Measurements from ENCODE around the gene VEZF1. TPM values are rescaled to one million over a fixed set of nuclear protein-coding genes. Genes with fewer than 3 reads are reported as not detected.
"Not testable (repeated sequence)": the region's sequence is repeated elsewhere in the genome, so short reads cannot be mapped to it uniquely, and the experiment has no call there.

VEZF1 gene
- total and polyA plus RNA-seq, 4 donors = 56.1 to 96.1 (median 70.7) TPM

DNA sequence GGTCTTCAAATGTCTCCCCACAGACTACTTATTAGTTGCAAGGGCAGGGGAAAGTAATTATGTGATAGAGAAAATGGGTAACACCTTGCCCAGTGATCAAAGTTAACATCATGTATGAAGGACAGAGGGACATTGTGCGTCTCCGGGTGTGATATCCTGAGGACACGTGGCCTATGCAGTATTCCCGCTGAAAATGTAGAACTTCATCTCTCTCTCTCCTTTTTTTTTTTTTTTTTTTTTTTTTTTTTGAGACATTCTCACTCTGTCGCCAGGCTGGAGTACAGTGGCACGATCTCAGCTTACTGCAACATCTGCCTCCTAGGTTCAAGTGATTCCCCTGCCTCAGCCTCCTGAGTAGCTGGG is 24.9 kb downstream of the VEZF1 start:
- DNase-seq (ENCODE audit: low read depth in 4 of 6, low spot score in 6 of 6) = no peak
- Histone ChIP-seq H3K9me3 (ENCODE audit: control insufficient read depth, insufficient read depth, low read length) (no peaks in the 10 kb centered on the region), H3K27me3 (ENCODE audit: control insufficient read depth, insufficient read depth, low read length) (no peaks in the 10 kb centered on the region), H3K36me3 (ENCODE audit: control insufficient read depth, insufficient read depth, low read length) (no peaks in the 10 kb centered on the region), H3K27ac (ENCODE audit: low read depth, low read length) (no peak overlapping the region), H3K4me3 (ENCODE audit: low read depth, low read length) (no peak overlapping the region), H3K4me1 (ENCODE audit: control insufficient read depth, insufficient read depth, low read length) (no peaks in the 10 kb centered on the region)
- WGBS (ENCODE audit: insufficient coverage) = 100% methylated on average over 1 of the region's 6 CpGs

DNA sequence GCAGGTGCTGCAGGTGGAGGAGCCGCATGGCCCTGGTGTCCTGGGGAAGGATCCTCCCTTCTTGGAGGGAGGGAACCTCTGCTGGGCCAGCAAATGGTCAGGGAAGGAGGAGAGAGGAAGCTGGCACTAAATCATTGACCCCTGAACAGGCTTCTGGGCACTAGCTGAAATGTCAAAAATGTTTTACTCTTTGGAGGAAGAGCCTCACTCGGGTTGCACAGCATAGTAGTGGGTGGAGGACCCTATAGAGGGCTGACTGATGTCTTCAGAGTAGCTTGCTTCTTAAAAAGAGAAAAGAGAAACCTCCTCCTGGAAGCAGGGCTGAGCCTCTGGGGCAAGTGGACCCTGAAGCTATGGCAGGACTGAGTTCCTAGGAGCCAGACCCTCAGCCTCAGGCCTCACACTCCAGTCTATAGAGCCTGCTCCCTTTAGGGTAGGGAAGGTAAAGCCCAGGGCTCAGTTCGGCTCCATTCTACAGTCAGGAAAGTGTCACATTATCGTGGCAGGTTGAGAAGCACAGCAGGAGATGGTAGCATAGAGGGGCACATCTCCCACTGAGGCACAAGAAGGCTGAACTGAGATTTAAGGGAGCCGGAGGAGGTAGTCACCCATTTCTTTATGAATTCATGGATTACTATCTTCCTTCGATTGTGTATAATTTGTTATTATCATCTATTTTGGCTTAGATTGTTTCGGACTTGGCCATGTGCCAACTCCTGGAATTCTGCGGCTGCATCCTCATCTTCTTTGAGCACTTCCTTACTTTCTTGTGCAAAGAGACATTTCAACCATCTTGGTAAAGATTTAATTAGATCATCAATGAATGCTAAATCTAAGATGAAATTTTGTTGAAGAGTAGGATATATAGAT is 25.5 kb downstream of the VEZF1 start:
- 76% methylated on average over 4 of the region's 8 CpGs for WGBS (ENCODE audit: insufficient coverage)
- H3K4me1 ChIP-seq (ENCODE audit: control insufficient read depth, insufficient read depth, low read length) = no peaks in the 10 kb centered on the region
- H3K36me3 ChIP-seq (ENCODE audit: control insufficient read depth, insufficient read depth, low read length) = no peaks in the 10 kb centered on the region
- no peak for DNase-seq (ENCODE audit: low read depth in 4 of 6, low spot score in 6 of 6)
- H3K27ac ChIP-seq (ENCODE audit: low read depth, low read length) = no peak overlapping the region
- no peak overlapping the region for H3K4me3 ChIP-seq (ENCODE audit: low read depth, low read length)
- H3K27me3 ChIP-seq (ENCODE audit: control insufficient read depth, insufficient read depth, low read length) = no peaks in the 10 kb centered on the region
- H3K9me3 ChIP-seq (ENCODE audit: control insufficient read depth, insufficient read depth, low read length) = no peaks in the 10 kb centered on the region

DNA sequence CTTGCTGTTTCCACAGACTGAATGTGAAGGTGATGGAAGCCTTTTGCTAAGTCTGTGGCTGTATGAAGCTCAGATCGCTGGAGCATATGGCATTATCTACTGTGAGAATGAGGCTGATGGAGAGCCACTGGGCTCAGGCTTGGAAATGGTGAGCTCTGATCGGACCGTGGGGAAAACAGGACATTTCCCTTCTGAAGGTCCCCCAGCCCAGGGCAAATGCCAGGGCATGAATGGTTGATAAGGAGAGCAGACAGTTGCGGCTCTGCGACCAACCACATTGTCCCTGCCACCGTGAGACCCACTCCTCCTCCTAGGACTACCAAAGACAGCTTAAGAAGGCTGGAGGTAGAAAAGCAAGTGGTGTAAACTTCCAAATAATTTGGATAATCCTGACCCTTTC is 28.1 kb downstream of the VEZF1 start:
- WGBS (ENCODE audit: insufficient coverage) = 88% methylated on average over 3 of the region's 6 CpGs
- DNase-seq (ENCODE audit: low read depth in 4 of 6, low spot score in 6 of 6) = no peak
- no peaks in the 10 kb centered on the region for H3K9me3 ChIP-seq (ENCODE audit: control insufficient read depth, insufficient read depth, low read length)
- H3K36me3 ChIP-seq (ENCODE audit: control insufficient read depth, insufficient read depth, low read length) = no peaks in the 10 kb centered on the region
- H3K4me1 ChIP-seq (ENCODE audit: control insufficient read depth, insufficient read depth, low read length) = peaks cover 13% of the 10 kb centered on the region
- no peak overlapping the region for H3K4me3 ChIP-seq (ENCODE audit: low read depth, low read length)
- H3K27me3 ChIP-seq (ENCODE audit: control insufficient read depth, insufficient read depth, low read length) = no peaks in the 10 kb centered on the region
- H3K27ac ChIP-seq (ENCODE audit: low read depth, low read length) = no peak overlapping the region

DNA sequence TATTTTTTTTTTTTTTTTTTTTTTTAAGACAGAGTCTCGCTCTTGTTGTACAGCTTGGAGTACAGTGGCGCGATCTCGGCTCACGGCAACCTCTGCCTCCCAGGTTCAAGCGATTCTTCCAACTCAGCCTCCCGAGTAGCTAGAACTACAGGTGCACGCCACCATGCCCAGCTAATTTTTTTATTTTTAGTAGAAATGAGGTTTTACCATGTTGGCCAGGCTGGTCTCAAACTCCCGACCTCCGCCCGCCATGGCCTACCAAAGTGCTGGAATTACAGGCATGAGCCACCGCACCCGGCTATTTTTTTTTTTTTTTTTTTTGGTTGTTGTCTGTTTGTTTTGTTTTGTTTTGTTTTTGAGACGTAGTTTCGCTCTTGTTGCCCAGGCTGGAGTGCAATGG is 29.7 kb downstream of the VEZF1 start:
- H3K4me1 ChIP-seq (ENCODE audit: control insufficient read depth, insufficient read depth, low read length) = peaks cover 23% of the 10 kb centered on the region
- not testable (repeated sequence) for H3K36me3 ChIP-seq (ENCODE audit: control insufficient read depth, insufficient read depth, low read length); H3K4me3 ChIP-seq (ENCODE audit: low read depth, low read length); H3K27ac ChIP-seq (ENCODE audit: low read depth, low read length); H3K9me3 ChIP-seq (ENCODE audit: control insufficient read depth, insufficient read depth, low read length); DNase-seq (ENCODE audit: low read depth in 4 of 6, low spot score in 6 of 6); H3K27me3 ChIP-seq (ENCODE audit: control insufficient read depth, insufficient read depth, low read length)
- WGBS (ENCODE audit: insufficient coverage) = no CpG with 5 or more reads among the region's 15 CpGs

DNA sequence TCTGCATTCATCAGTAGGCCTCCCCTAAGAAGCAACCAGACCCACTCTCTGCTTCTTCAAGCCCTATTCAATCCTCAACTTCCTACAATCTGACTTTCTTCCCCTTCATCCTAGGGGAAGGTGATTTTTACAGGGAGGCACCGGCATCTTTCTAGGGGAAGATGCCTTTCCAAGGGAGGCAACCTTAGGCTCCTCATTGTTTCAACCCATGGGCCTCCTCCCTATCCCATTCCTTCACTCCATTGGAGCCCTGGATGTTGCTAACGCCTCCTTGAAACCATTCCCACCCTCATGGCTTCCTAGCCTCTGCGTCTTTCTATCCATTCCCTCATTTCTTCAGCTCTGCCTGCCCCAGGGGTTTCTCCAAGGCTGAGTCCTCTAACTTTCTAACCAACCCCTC is 30.2 kb downstream of the VEZF1 start:
- no peak for DNase-seq (ENCODE audit: low read depth in 4 of 6, low spot score in 6 of 6)
- peaks cover 3% of the 10 kb centered on the region for H3K36me3 ChIP-seq (ENCODE audit: control insufficient read depth, insufficient read depth, low read length)
- H3K27ac ChIP-seq (ENCODE audit: low read depth, low read length) = no peak overlapping the region
- H3K4me1 ChIP-seq (ENCODE audit: control insufficient read depth, insufficient read depth, low read length) = peaks cover 28% of the 10 kb centered on the region
- H3K9me3 ChIP-seq (ENCODE audit: control insufficient read depth, insufficient read depth, low read length) = no peaks in the 10 kb centered on the region
- no peak overlapping the region for H3K4me3 ChIP-seq (ENCODE audit: low read depth, low read length)
- no peaks in the 10 kb centered on the region for H3K27me3 ChIP-seq (ENCODE audit: control insufficient read depth, insufficient read depth, low read length)
- WGBS (ENCODE audit: insufficient coverage) = 63% methylated on average over 1 of the region's 3 CpGs

DNA sequence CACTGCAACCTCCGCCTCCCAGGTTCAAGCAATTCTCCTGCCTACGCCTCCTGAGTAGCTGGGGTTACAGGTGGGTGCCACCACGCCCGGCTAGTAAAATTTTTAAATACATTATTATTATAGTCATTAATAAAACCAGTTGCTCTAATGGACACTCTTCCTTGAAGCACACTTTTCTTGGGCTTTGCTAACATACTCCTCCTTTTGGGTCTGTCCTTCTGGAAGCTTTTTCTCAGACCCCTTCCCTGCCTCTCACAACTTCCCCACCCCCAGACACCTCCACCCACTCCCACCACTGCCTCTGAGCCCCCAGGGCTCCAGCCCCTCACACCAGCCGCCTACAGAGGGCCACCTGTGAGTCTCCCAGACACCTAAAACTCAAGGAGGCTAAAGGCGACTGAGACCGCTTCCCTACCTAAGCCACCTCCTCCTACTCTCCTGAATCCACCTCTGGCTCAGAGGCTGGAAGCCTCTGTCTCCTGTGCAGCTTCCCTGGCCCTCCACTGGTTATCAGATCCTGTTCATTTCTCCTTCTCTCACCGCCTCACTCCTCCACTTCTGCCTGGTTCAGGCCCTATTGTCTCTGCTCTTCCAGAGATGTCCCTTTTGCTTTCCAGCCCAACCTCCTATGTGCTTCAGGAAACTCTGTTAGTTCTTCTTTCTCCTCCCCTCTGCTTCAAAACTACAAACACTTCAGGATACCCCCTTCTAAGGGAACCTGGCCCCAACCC is 30.8 kb downstream of the VEZF1 start:
- Histone ChIP-seq H3K4me3 (ENCODE audit: low read depth, low read length) (no peak overlapping the region), H3K27ac (ENCODE audit: low read depth, low read length) (no peak overlapping the region), H3K36me3 (ENCODE audit: control insufficient read depth, insufficient read depth, low read length) (peaks cover 3% of the 10 kb centered on the region), H3K9me3 (ENCODE audit: control insufficient read depth, insufficient read depth, low read length) (no peaks in the 10 kb centered on the region), H3K27me3 (ENCODE audit: control insufficient read depth, insufficient read depth, low read length) (no peaks in the 10 kb centered on the region), H3K4me1 (ENCODE audit: control insufficient read depth, insufficient read depth, low read length) (peaks cover 31% of the 10 kb centered on the region)
- no peak for DNase-seq (ENCODE audit: low read depth in 4 of 6, low spot score in 6 of 6)
- 82% methylated on average over 4 of the region's 8 CpGs for WGBS (ENCODE audit: insufficient coverage)

DNA sequence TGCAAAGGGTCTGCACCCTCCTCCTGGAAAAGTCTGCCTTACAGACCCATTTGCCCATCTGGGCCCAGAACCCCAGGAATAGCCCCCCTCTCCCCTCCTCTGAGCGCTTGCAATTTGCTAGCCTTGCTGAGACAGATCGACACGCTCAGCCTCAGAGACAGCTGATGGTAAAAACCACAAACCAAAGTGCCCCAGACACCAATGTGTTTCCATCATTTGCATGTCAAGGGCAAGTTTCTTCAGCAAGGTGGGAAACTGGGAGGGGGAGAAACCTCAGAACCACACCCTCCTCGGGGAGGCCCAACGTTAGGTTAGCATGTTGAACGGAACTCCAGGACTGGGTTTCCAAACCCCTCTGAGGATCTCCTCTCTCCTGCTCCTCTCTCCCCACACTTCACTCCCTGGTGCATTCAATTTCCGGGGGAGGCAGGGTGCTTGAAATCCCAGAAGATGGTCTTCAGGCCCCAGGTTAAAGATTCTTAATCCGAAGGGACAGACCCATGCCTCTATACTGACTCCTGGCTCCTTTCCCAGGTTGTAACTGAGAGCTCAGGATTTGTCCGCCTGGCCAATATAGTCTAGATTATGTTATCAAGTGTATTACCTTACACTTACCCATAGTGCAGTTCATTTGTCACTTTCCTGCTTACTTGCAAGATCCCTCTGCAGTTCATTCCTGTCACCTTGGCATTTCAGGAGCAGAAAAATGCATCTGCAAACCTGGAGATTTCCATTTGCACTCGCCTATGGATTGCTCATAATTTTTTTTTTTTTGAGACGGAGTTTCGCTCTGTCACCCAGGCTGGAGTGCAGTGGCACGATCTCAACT is 31.5 kb downstream of the VEZF1 start:
- DNase-seq (ENCODE audit: low read depth in 4 of 6, low spot score in 6 of 6) = no peak
- no peaks in the 10 kb centered on the region for H3K9me3 ChIP-seq (ENCODE audit: control insufficient read depth, insufficient read depth, low read length)
- H3K27me3 ChIP-seq (ENCODE audit: control insufficient read depth, insufficient read depth, low read length) = no peaks in the 10 kb centered on the region
- peak overlapping the region; percentile 80 for H3K4me3 ChIP-seq (ENCODE audit: low read depth, low read length)
- H3K36me3 ChIP-seq (ENCODE audit: control insufficient read depth, insufficient read depth, low read length) = peaks cover 3% of the 10 kb centered on the region
- no peak overlapping the region for H3K27ac ChIP-seq (ENCODE audit: low read depth, low read length)
- peaks cover 34% of the 10 kb centered on the region for H3K4me1 ChIP-seq (ENCODE audit: control insufficient read depth, insufficient read depth, low read length)
- WGBS (ENCODE audit: insufficient coverage) = 79% methylated on average over 6 of the region's 13 CpGs

DNA sequence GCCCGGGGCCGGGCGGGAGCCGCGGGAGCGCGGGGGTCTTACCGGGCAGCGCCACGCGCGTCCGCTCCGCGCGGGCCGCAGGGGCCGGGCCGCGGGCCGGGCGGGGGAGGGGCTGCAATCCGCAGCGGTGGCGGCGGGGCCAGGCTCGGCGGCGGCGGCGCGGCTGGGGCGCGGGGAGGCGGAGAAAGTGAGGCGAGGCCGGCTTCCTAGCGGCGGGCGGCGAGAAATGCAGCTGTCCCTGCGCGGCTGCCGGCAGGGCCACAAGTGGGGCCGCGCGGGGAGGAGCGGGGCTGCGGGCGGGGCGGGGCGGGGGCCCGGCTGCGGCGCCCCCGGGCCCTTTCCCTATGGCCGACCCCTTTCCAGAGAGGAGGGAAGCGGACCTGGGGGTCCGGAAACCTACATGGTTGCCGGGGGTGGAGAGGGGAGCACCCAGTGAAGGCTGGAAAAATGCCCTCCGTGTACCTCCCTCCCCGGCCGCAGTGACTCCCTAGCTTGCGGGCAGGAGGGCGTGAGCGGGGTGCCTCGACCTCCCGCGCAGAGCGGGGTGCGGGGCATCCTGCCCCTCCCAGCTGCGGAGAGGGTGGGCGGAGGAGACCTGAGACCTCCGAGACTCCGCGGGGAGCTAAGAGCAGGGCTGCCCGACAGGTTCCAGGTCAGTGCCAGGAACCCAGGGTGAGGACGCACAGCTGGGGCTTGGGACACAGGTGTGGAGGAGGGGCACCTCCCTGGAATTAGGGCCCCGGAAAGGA is 32.7 kb downstream of the VEZF1 start, which contains the start of gene CUEDC1:
CUEDC1 (minus strand) TSS at position 230 of the 749 bp plus-strand sequence. CDS start 69,848 bp downstream, outside the sequence.
- under 1% methylated on average over 75 of the region's 79 CpGs for WGBS (ENCODE audit: insufficient coverage)
- H3K27ac ChIP-seq (ENCODE audit: low read depth, low read length) = peak within 1 kb of the TSS; percentile 81
- DNase-seq (ENCODE audit: low read depth in 4 of 6, low spot score in 6 of 6) = peak in 3 of 6 donors; percentile 56 to 88 (median 87)

More for the DNA sequence above, 32.7 kb downstream of the VEZF1 start, which contains the start of gene CUEDC1:
- peak within 1 kb of the TSS; percentile 80 for H3K4me3 ChIP-seq (ENCODE audit: low read depth, low read length)
- H3K27me3 ChIP-seq (ENCODE audit: control insufficient read depth, insufficient read depth, low read length) = no peaks in the 10 kb centered on the region
- peaks cover 40% of the 10 kb centered on the region for H3K4me1 ChIP-seq (ENCODE audit: control insufficient read depth, insufficient read depth, low read length)
- H3K9me3 ChIP-seq (ENCODE audit: control insufficient read depth, insufficient read depth, low read length) = no peaks in the 10 kb centered on the region
- H3K36me3 ChIP-seq (ENCODE audit: control insufficient read depth, insufficient read depth, low read length) = peaks cover 3% of the 10 kb centered on the region

All from spinal cord (tissue), 10 donors.